HCT116 (cell line): ENCODE data around the gene CSPG4. TPM values are rescaled to one million over a fixed set of nuclear protein-coding genes. Genes with fewer than 3 reads are reported as not detected.

Source experiments
- ATAC-seq: fragments of 200-7000 bp; cut with Tn5 transposase; 2 replicates; pipeline ENCODE4 v1.9.1; 2020; ENCODE audit warnings: mild to moderate bottlenecking, moderate library complexity
- BruUV-seq: library from RNA; stranded (reverse); fragments of 400-500 nt; replicated peaks from 2 replicates; lab custom pipeline; 2021; lab: Mats Ljungman, UMichigan
- CTCF ChIA-PET: fragments of 300-600 bp; sonication (Branson Sonifier 250); formaldehyde crosslinking; loops from one replicate; lab custom pipeline; 2021; ENCODE audit warnings: antibody characterized with exemption; lab: Charles Lee
- POLR2A ChIA-PET: fragments of 300-600, 350-600 bp; sonication (Branson Sonifier 250); formaldehyde crosslinking; loops from one replicate; lab custom pipeline; 2021; ENCODE audit warnings: antibody characterized with exemption; lab: Charles Lee
- RAD21 ChIA-PET, 2 experiments: fragments of 300-600 bp; sonication (Branson Sonifier 250); formaldehyde crosslinking; loops; one replicate each; lab custom pipeline; 2023; ENCODE audit warnings: low total read pairs in 2 of 2; ENCODE audit not compliant: uncharacterized antibody in 2 of 2, unreplicated experiment in 2 of 2, low non-redundant PET in 1 of 2; lab: Charles Lee
- DNase-seq: peaks from one replicate; pipeline ENCODE4 v3.0.0-alpha.2; 2010; ENCODE audit warnings: low read depth, low spot score
- H2AFZ ChIP-seq: fragments of 200-600 bp; shearing (Covaris generic), sonication (generic); 2 replicates; pipeline ENCODE4 v1.6.1; 2017; ENCODE audit warnings: low read depth, mixed run types, mixed read lengths, antibody characterized with exemption, low read length; ENCODE audit not compliant: poor library complexity, severe bottlenecking
- H3K27ac ChIP-seq: 2 replicates; pipeline ENCODE4 v1.5.1; 2012; ENCODE audit warnings: low read depth, low read length
- H3K27me3 ChIP-seq: fragments of 200-600 bp; sonication (generic); 2 replicates; pipeline ENCODE4 v1.6.1; 2016; ENCODE audit warnings: mixed run types, low read length, mixed read lengths; ENCODE audit not compliant: insufficient read depth
- H3K36me3 ChIP-seq, 2 experiments: fragments of 200-500 bp in 1 of 2; fragments of 200-600 bp in 1 of 2; sonication (Bioruptor generic) in 1 of 2; sonication (generic) in 1 of 2; 2 replicates each; pipeline versions ENCODE4 v1.5.1 to v1.6.1; 2014 to 2016; ENCODE audit warnings: low read length in 2 of 2, inconsistent platforms in 1 of 2, mixed read lengths in 1 of 2, mixed run types in 1 of 2; ENCODE audit not compliant: insufficient read depth in 2 of 2, control insufficient read depth in 1 of 2
- H3K4me1 ChIP-seq, 2 experiments: fragments of 200-600 bp in 1 of 2; sonication (generic) in 1 of 2; 2 replicates each; pipeline versions ENCODE4 v1.5.1 to v1.6.1; 2012 to 2017; ENCODE audit warnings: low read length in 2 of 2, inconsistent platforms in 1 of 2, mild to moderate bottlenecking in 1 of 2, mixed read lengths in 1 of 2, mixed run types in 1 of 2, moderate library complexity in 1 of 2; ENCODE audit not compliant: insufficient read depth in 2 of 2, control insufficient read depth in 1 of 2
- H3K4me2 ChIP-seq: fragments of 200-600 bp; sonication (generic); 2 replicates; pipeline ENCODE4 v1.6.1; 2017; ENCODE audit warnings: mixed run types, low read length, mixed read lengths
- H3K4me3 ChIP-seq, 2 experiments: fragments of 200-600 bp in 1 of 2; sonication (generic) in 1 of 2; replicated peaks in 1 of 2; 2 replicates each; pipeline ENCODE4 v1.5.1; 2011 to 2016; ENCODE audit warnings: low read length in 2 of 2, control low read depth in 1 of 2, low read depth in 1 of 2, mild to moderate bottlenecking in 1 of 2, mixed read lengths in 1 of 2, mixed run types in 1 of 2
- H3K79me2 ChIP-seq: fragments of 200-600 bp; sonication (generic); 2 replicates; pipeline ENCODE4 v1.6.1; 2017; ENCODE audit warnings: mild to moderate bottlenecking, mixed run types, low read length, moderate library complexity, mixed read lengths; ENCODE audit not compliant: insufficient read depth
- H3K9ac ChIP-seq: fragments of 200-600 bp; sonication (generic); 2 replicates; pipeline ENCODE4 v1.6.1; 2016; ENCODE audit warnings: low read length, mixed read lengths
- H3K9me2 ChIP-seq: fragments of 200-600 bp; sonication (generic), shearing (Covaris generic); 2 replicates; pipeline ENCODE4 v1.6.1; 2017; ENCODE audit warnings: mixed run types, mild to moderate bottlenecking, moderate library complexity; ENCODE audit not compliant: insufficient read depth
- H3K9me3 ChIP-seq, 2 experiments: fragments of 200-500 bp in 1 of 2; fragments of 200-600 bp in 1 of 2; sonication (Bioruptor generic) in 1 of 2; sonication (generic) in 1 of 2; 2 replicates each; pipeline ENCODE4 v1.6.1; 2014 to 2017; ENCODE audit warnings: low read length in 2 of 2, mixed read lengths in 2 of 2, inconsistent platforms in 1 of 2, low read depth in 1 of 2, mild to moderate bottlenecking in 1 of 2, mixed run types in 1 of 2, moderate library complexity in 1 of 2; ENCODE audit not compliant: control insufficient read depth in 1 of 2, insufficient read depth in 1 of 2
- H4K20me1 ChIP-seq: fragments of 200-600 bp; sonication (generic), shearing (Covaris generic); 2 replicates; pipeline ENCODE4 v1.6.1; 2017; ENCODE audit warnings: mixed run types, mild to moderate bottlenecking, moderate library complexity; ENCODE audit not compliant: insufficient read depth
- CEBPB ChIP-seq: IDR thresholded peaks from 2 replicates; pipeline ENCODE4 v1.6.1; 2012; ENCODE audit warnings: low read depth
- EGR1 ChIP-seq: IDR thresholded peaks from 2 replicates; pipeline ENCODE4 v1.6.1; 2012; ENCODE audit warnings: low read depth
- ELF1 ChIP-seq: IDR thresholded peaks from 2 replicates; pipeline ENCODE4 v1.6.1; 2012; ENCODE audit warnings: low read depth, borderline replicate concordance
- EZH2 ChIP-seq: fragments of 200-600 bp; sonication (generic); IDR thresholded peaks from 2 replicates; pipeline ENCODE4 v1.6.1; 2017; ENCODE audit warnings: antibody characterized with exemption, mixed run types
- EZH2phosphoT487 ChIP-seq: fragments of 200-600 bp; IDR thresholded peaks from 2 replicates; pipeline ENCODE4 v1.6.1; 2018; ENCODE audit warnings: antibody characterized with exemption, borderline replicate concordance
- JUND ChIP-seq: IDR thresholded peaks from 2 replicates; pipeline ENCODE4 v1.6.1; 2012
- MAX ChIP-seq: IDR thresholded peaks from 2 replicates; pipeline ENCODE4 v1.6.1; 2012
- POLR2A ChIP-seq: IDR thresholded peaks from 2 replicates; pipeline ENCODE4 v1.7.0; 2011; ENCODE audit warnings: borderline replicate concordance; ENCODE audit not compliant: insufficient read depth, insufficient read length; ENCODE audit errors: extremely low read depth
- POLR2AphosphoS5 ChIP-seq: IDR thresholded peaks from 2 replicates; pipeline ENCODE4 v1.6.1; 2011; ENCODE audit warnings: mild to moderate bottlenecking, low read depth, low read length, moderate library complexity
- RAD21 ChIP-seq: IDR thresholded peaks from 2 replicates; pipeline ENCODE4 v1.6.1; 2012; ENCODE audit warnings: low read depth, mild to moderate bottlenecking
- SIN3A ChIP-seq: IDR thresholded peaks from 2 replicates; pipeline ENCODE4 v1.6.1; 2012; ENCODE audit warnings: low read depth
- SRF ChIP-seq: IDR thresholded peaks from 2 replicates; pipeline ENCODE4 v1.6.1; 2012; ENCODE audit warnings: low read depth
- TCF7L2 ChIP-seq: IDR thresholded peaks from 2 replicates; pipeline ENCODE4 v1.7.0; 2011; ENCODE audit warnings: borderline replicate concordance, inconsistent platforms; ENCODE audit not compliant: insufficient read depth, insufficient read length; ENCODE audit errors: extremely low read depth
- YY1 ChIP-seq: IDR thresholded peaks from 2 replicates; pipeline ENCODE4 v1.6.1; 2011; ENCODE audit warnings: low read length, low read depth, moderate library complexity, mild to moderate bottlenecking; ENCODE audit not compliant: insufficient replicate concordance; ENCODE audit errors: extremely low read depth
- ZBTB33 ChIP-seq: IDR thresholded peaks from 2 replicates; pipeline ENCODE4 v1.6.1; 2011; ENCODE audit warnings: mild to moderate bottlenecking, low read length, moderate library complexity; ENCODE audit not compliant: insufficient replicate concordance; ENCODE audit errors: extremely low read depth
- ZFX ChIP-seq: fragments of 450-650 bp; IDR thresholded peaks from 2 replicates; pipeline ENCODE4 v1.6.1; 2017
- intact Hi-C: fragments of 100-400 bp; cut with micrococcal nuclease; formaldehyde crosslinking; loops from 2 replicates; pipeline ENCODE4 v1.10.0; 2022
- total RNA-seq: library from RNA; stranded (reverse); gene quantifications from one replicate; pipeline ENCODE4 v1.2.1, GENCODE V29; 2021; ENCODE audit not compliant: unreplicated experiment
- TF ChIP-seq, protein P1 (sequence below), 3 experiments: fragments of 200-600 bp in 1 of 3; sonication (generic) in 1 of 3; IDR thresholded peaks in 2 of 3; conservative IDR thresholded peaks in 1 of 3; 2 replicates each; pipeline ENCODE4 v1.5.1; 2012 to 2017; ENCODE audit warnings: low read depth in 2 of 3, low read length in 2 of 3, antibody characterized with exemption in 1 of 3, borderline replicate concordance in 1 of 3, control low read depth in 1 of 3, mild to moderate bottlenecking in 1 of 3, mixed read lengths in 1 of 3, mixed run types in 1 of 3, moderate library complexity in 1 of 3; ENCODE audit not compliant: insufficient read depth in 1 of 3
- TF ChIP-seq, protein P2 (sequence below): IDR thresholded peaks from 2 replicates; pipeline ENCODE4 v1.6.1; 2012; ENCODE audit warnings: low read depth

CSPG4 gene
- total RNA-seq, 1 experiment from 2014 or later = 18.1 TPM

- peak; percentile 90 for DNase-seq
- Histone ChIP-seq H3K79me2 (no peaks in the 10 kb centered on the region; the same call in 1 of the 2 replicates), H3K9ac (peak within 1 kb of the TSS; percentile 100), H3K4me3 (peak within 1 kb of the TSS; percentile 91 to 99), H3K4me1 (peaks cover 16 to 40% of the 10 kb centered on the region in 2 experiments), H3K36me3 (no peaks in the 10 kb centered on the region), H4K20me1 (no peaks in the 10 kb centered on the region), H3K27me3 (no peaks in the 10 kb centered on the region), H3K9me3 (no peaks in the 10 kb centered on the region), H3K9me2 (no peaks in the 10 kb centered on the region), H3K4me2 (peak within 1 kb of the TSS; percentile 89), H3K27ac (peak within 1 kb of the TSS; percentile 99), H2AFZ (no peak within 1 kb of the TSS)
- intact Hi-C loops = loop anchor here (2.0 to 5.0 kb wide), 4 partner anchors 15 to 258 kb away; partner anchors contain the start of genes IMP3 and MAN2C1
- ATAC-seq = peak; percentile 83
- ChIA-PET POLR2A (interaction anchor here (0.6 to 3.2 kb wide), 9 partner anchors 10 to 258 kb away, joined by 3 to 35 read pairs (median 4); partner anchors contain the start of genes IMP3, MAN2C1, PTPN9 and SIN3A), RAD21 (interaction anchor here in 1 of 2 experiments (0.5 to 1.2 kb wide), 2 partner anchors 43 to 47 kb away, joined by 4 to 6 read pairs; partner anchors contain the start of gene PTPN9), CTCF (interaction anchor here (0.8 to 2.8 kb wide), 6 partner anchors 11 to 258 kb away, joined by 3 to 6 read pairs (median 3); partner anchors contain the start of genes IMP3 and SNX33)
- BruUV-seq = TSS peak; percentile 95
- TF ChIP-seq EZH2phosphoT487 (no peak), CEBPB (no peak), POLR2A (peak; percentile 87), JUND (no peak), SIN3A (peak; percentile 87; the same call in 1 of the 2 replicates), TCF7L2 (no peak), YY1 (peak; percentile 4), EZH2 (no peak), EGR1 (no peak), RAD21 (no peak), ZBTB33 (no peak), ELF1 (peak; percentile 64; the same call in 1 of the 2 replicates), MAX (peak; percentile 88), ZFX (peak; percentile 89), SRF (no peak), POLR2AphosphoS5 (peak; percentile 84)
- TF ChIP-seq, protein P1, sequence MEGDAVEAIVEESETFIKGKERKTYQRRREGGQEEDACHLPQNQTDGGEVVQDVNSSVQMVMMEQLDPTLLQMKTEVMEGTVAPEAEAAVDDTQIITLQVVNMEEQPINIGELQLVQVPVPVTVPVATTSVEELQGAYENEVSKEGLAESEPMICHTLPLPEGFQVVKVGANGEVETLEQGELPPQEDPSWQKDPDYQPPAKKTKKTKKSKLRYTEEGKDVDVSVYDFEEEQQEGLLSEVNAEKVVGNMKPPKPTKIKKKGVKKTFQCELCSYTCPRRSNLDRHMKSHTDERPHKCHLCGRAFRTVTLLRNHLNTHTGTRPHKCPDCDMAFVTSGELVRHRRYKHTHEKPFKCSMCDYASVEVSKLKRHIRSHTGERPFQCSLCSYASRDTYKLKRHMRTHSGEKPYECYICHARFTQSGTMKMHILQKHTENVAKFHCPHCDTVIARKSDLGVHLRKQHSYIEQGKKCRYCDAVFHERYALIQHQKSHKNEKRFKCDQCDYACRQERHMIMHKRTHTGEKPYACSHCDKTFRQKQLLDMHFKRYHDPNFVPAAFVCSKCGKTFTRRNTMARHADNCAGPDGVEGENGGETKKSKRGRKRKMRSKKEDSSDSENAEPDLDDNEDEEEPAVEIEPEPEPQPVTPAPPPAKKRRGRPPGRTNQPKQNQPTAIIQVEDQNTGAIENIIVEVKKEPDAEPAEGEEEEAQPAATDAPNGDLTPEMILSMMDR (IDR thresholded peaks at IDR 0.05 in 2 of 3, conservative IDR thresholded peaks at IDR 0.05 in 1 of 3; ENCODE audit: borderline replicate concordance in 1 of 3, insufficient read depth in 1 of 3, low read depth in 2 of 3, low read length in 2 of 3) = no peak
- TF ChIP-seq, protein P2, sequence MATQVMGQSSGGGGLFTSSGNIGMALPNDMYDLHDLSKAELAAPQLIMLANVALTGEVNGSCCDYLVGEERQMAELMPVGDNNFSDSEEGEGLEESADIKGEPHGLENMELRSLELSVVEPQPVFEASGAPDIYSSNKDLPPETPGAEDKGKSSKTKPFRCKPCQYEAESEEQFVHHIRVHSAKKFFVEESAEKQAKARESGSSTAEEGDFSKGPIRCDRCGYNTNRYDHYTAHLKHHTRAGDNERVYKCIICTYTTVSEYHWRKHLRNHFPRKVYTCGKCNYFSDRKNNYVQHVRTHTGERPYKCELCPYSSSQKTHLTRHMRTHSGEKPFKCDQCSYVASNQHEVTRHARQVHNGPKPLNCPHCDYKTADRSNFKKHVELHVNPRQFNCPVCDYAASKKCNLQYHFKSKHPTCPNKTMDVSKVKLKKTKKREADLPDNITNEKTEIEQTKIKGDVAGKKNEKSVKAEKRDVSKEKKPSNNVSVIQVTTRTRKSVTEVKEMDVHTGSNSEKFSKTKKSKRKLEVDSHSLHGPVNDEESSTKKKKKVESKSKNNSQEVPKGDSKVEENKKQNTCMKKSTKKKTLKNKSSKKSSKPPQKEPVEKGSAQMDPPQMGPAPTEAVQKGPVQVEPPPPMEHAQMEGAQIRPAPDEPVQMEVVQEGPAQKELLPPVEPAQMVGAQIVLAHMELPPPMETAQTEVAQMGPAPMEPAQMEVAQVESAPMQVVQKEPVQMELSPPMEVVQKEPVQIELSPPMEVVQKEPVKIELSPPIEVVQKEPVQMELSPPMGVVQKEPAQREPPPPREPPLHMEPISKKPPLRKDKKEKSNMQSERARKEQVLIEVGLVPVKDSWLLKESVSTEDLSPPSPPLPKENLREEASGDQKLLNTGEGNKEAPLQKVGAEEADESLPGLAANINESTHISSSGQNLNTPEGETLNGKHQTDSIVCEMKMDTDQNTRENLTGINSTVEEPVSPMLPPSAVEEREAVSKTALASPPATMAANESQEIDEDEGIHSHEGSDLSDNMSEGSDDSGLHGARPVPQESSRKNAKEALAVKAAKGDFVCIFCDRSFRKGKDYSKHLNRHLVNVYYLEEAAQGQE = no peak
These were observed 86.9 kb downstream of the CSPG4 start, which contains the start of gene SNUPN for GRCh38 chr15:75625542-75626347. SNUPN (minus strand) TSS chr15:75625725; CDS start chr15:75621051, 4,674 bp downstream.
